Fibroblast of lung (primary cell): ENCODE measurements around the gene MCTP1. TPM values are rescaled to one million over a fixed set of nuclear protein-coding genes. Genes with fewer than 3 reads are reported as not detected.

Experiments used
- DNase-seq, 2 donors: peaks; one replicate each; pipeline versions ENCODE4 v3.0.0 to v3.0.0-alpha.2; 2010; ENCODE audit warnings: low read depth in 2 of 2
- H2AFZ ChIP-seq: 2 replicates; pipeline ENCODE4 v1.5.1; 2012; ENCODE audit warnings: low read length, control low read depth, inconsistent platforms
- H3K27ac ChIP-seq: 2 replicates; pipeline ENCODE4 v1.5.1; 2011; ENCODE audit warnings: low read length, control low read depth; ENCODE audit not compliant: insufficient read depth
- H3K27me3 ChIP-seq: 2 replicates; pipeline ENCODE4 v1.5.1; 2011; ENCODE audit warnings: mild to moderate bottlenecking, low read length; ENCODE audit not compliant: control insufficient read depth, insufficient read depth
- H3K36me3 ChIP-seq: 2 replicates; pipeline ENCODE4 v1.5.1; 2011; ENCODE audit warnings: low read length; ENCODE audit not compliant: control insufficient read depth, insufficient read depth
- H3K4me1 ChIP-seq: 2 replicates; pipeline ENCODE4 v1.5.1; 2011; ENCODE audit warnings: low read length; ENCODE audit not compliant: control insufficient read depth, insufficient read depth; ENCODE audit errors: extremely low read depth
- H3K4me2 ChIP-seq: 2 replicates; pipeline ENCODE4 v1.5.1; 2011; ENCODE audit warnings: low read length, control low read depth; ENCODE audit not compliant: insufficient read depth; ENCODE audit errors: extremely low read depth
- H3K4me3 ChIP-seq, 4 experiments: fragments of 200-600 bp in 1 of 4; sonication (generic) in 1 of 4; replicated peaks in 1 of 4; 2 replicates each; pipeline ENCODE4 v1.5.1; 2011 to 2016; ENCODE audit warnings: low read length in 4 of 4, low read depth in 3 of 4, mild to moderate bottlenecking in 3 of 4, control low read depth in 2 of 4, inconsistent platforms in 1 of 4, mixed read lengths in 1 of 4; ENCODE audit not compliant: insufficient read depth in 1 of 4; ENCODE audit errors: control extremely low read depth in 1 of 4
- H3K79me2 ChIP-seq: 2 replicates; pipeline ENCODE4 v1.5.1; 2012; ENCODE audit warnings: mild to moderate bottlenecking, low read length, inconsistent platforms; ENCODE audit not compliant: control insufficient read depth, insufficient read depth
- H3K9ac ChIP-seq: 2 replicates; pipeline ENCODE4 v1.5.1; 2011; ENCODE audit warnings: mild to moderate bottlenecking, low read length, control low read depth; ENCODE audit not compliant: insufficient read depth
- H3K9me3 ChIP-seq: 2 replicates; pipeline ENCODE4 v1.5.1; 2012; ENCODE audit warnings: low read depth, low read length; ENCODE audit not compliant: control insufficient read depth, insufficient read depth
- H4K20me1 ChIP-seq: 2 replicates; pipeline ENCODE4 v1.5.1; 2011; ENCODE audit warnings: low read length; ENCODE audit not compliant: control insufficient read depth, insufficient read depth; ENCODE audit errors: extremely low read depth
- CTCF ChIP-seq, 2 donors: IDR thresholded peaks in 1 of 2; conservative IDR thresholded peaks in 1 of 2; 1 replicate in 1 of 2; 2 replicates in 1 of 2; pipeline ENCODE4 v1.5.1; 2011 to 2012; ENCODE audit warnings: low read length in 2 of 2, control low read depth in 1 of 2, inconsistent platforms in 1 of 2, low read depth in 1 of 2, mild to moderate bottlenecking in 1 of 2
- EZH2 ChIP-seq: IDR thresholded peaks from 2 replicates; pipeline ENCODE4 v1.5.1; 2012; ENCODE audit warnings: low read length, control low read depth, mild to moderate bottlenecking; ENCODE audit errors: missing control alignments
- polyA plus RNA-seq, 2 donors: library from polyadenylated mRNA; depleted of rRNA in 1 of 2; stranded (reverse) in 1 of 2; unstranded in 1 of 2; fragments of >200 nt; gene quantifications; 2 replicates each; pipeline ENCODE4 v1.2.1, GENCODE V29; 2011 to 2012; ENCODE audit warnings: missing spikeins in 1 of 2
- total RNA-seq: library from RNA; depleted of rRNA; stranded (reverse); fragments of >200 nt; gene quantifications from 2 replicates; pipeline ENCODE4 v1.2.1, GENCODE V29; 2014

MCTP1 gene
- total and polyA plus RNA-seq, 2 donors (not counting 1 experiment from before 2014, with no cell fraction given): 0.78 to 7.9 TPM

- Histone ChIP-seq H3K4me1 (no peaks in the 10 kb centered on the region), H3K79me2 (no peaks in the 10 kb centered on the region), H3K9ac (no peak overlapping the region), H3K36me3 (no peaks in the 10 kb centered on the region), H3K27ac (no peak overlapping the region), H3K27me3 (no peaks in the 10 kb centered on the region), H3K4me3 (no peak overlapping the region), H3K9me3 (no peaks in the 10 kb centered on the region), H4K20me1 (no peaks in the 10 kb centered on the region), H3K4me2 (no peak overlapping the region), H2AFZ (no peak overlapping the region)
- TF ChIP-seq EZH2: no peak
- TF ChIP-seq CTCF (conservative IDR thresholded peaks at IDR 0.05 in 1 of 2, IDR thresholded peaks at IDR 0.05 in 1 of 2; ENCODE audit: low read depth in 1 of 2, low read length in 2 of 2): no peak
- DNase-seq: peak in 1 of 2 donors; percentile 5
These were observed 212.6 kb downstream of the MCTP1 start for GRCh38 chr5:95072281-95072680.

- Histone ChIP-seq H3K9me3 (no peaks in the 10 kb centered on the region), H3K79me2 (no peaks in the 10 kb centered on the region)
These were observed 214.0 kb downstream of the MCTP1 start for GRCh38 chr5:95070866-95071265.

GRCh38 chr5:95070453-95070852 is 214.4 kb downstream of the MCTP1 start:
- Histone ChIP-seq H3K27me3 (no peaks in the 10 kb centered on the region), H3K4me2 (no peak overlapping the region), H3K27ac (no peak overlapping the region), H4K20me1 (no peaks in the 10 kb centered on the region), H3K79me2 (no peaks in the 10 kb centered on the region), H3K9me3 (no peaks in the 10 kb centered on the region), H3K9ac (no peak overlapping the region), H3K36me3 (no peaks in the 10 kb centered on the region), H3K4me3 (no peak overlapping the region), H3K4me1 (no peaks in the 10 kb centered on the region), H2AFZ (no peak overlapping the region)
- TF ChIP-seq EZH2 (no peak), CTCF (conservative IDR thresholded peaks at IDR 0.05 in 1 of 2, IDR thresholded peaks at IDR 0.05 in 1 of 2; ENCODE audit: low read depth in 1 of 2, low read length in 2 of 2) (no peak)
- no peak for DNase-seq

More at GRCh38 chr5:95070866-95071265, 214.0 kb downstream of the MCTP1 start:
- no peak overlapping the region for H3K4me2 ChIP-seq
- no peaks in the 10 kb centered on the region for H3K27me3 ChIP-seq
- no peak for TF ChIP-seq EZH2
- TF ChIP-seq CTCF (conservative IDR thresholded peaks at IDR 0.05 in 1 of 2, IDR thresholded peaks at IDR 0.05 in 1 of 2; ENCODE audit: low read depth in 1 of 2, low read length in 2 of 2): no peak
- no peak for DNase-seq
- H4K20me1 ChIP-seq: no peaks in the 10 kb centered on the region
- no peak overlapping the region for H3K9ac ChIP-seq
- H2AFZ ChIP-seq: no peak overlapping the region
- H3K36me3 ChIP-seq: no peaks in the 10 kb centered on the region
- no peak overlapping the region for H3K27ac ChIP-seq
- H3K4me1 ChIP-seq: no peaks in the 10 kb centered on the region
- no peak overlapping the region for H3K4me3 ChIP-seq
